ENCODE data around the gene SLC16A3. TPM values are rescaled to one million over a fixed set of nuclear protein-coding genes. Genes with fewer than 3 reads are reported as not detected.

SLC16A3 gene
- total and polyA plus RNA-seq, 2 of the 8 experiments (the other 6 are each of a cell fraction or from before 2014, with no cell fraction given) = 3.8 to 8.7 TPM

- no peak for FAIRE-seq
- H3K27me3 ChIP-seq (replicated peaks in 1 of 4; ENCODE audit: control insufficient read depth in 3 of 4, extremely low read depth in 1 of 4, insufficient read depth in 3 of 4, low read length in 3 of 4) = peaks cover 0 to 4% (median 2%) of the 10 kb centered on the region in 4 experiments; a peak in 3 of 7 replicates
- no peak overlapping the region for H2BK12ac ChIP-seq (ENCODE audit: low read depth, low read length)
- H4K91ac ChIP-seq (replicated peaks; ENCODE audit: insufficient read length, low read length) = no peak overlapping the region
- peaks cover 4% of the 10 kb centered on the region for H3K79me1 ChIP-seq (ENCODE audit: low read depth, low read length)
- DNase-seq (ENCODE audit: low read depth in 1 of 2, low spot score in 2 of 2) = no peak
- H3K9ac ChIP-seq (replicated peaks in 1 of 4; ENCODE audit: extremely low read depth in 1 of 4, low read depth in 3 of 4, low read length in 3 of 4) = no peak overlapping the region
- H3K4me2 ChIP-seq (ENCODE audit: insufficient read depth in 1 of 2, low read depth in 2 of 2, low read length in 2 of 2) = no peak overlapping the region
- H3K36me3 ChIP-seq (ENCODE audit: control insufficient read depth in 2 of 4, insufficient read depth in 4 of 4, low read length in 3 of 4) = peaks cover 0 to 17% (median 4%) of the 10 kb centered on the region in 4 experiments; a peak in 4 of 8 replicates
- H4K8ac ChIP-seq (ENCODE audit: extremely low read depth, insufficient read depth, low read length) = peak overlapping the region; percentile 28; the same call in 1 of the 2 replicates
- no peak overlapping the region for H3K56ac ChIP-seq (replicated peaks; ENCODE audit: insufficient read length, low read depth, low read length)
- peaks cover 13 to 26% of the 10 kb centered on the region in 2 experiments for H4K20me1 ChIP-seq (replicated peaks in 1 of 2; ENCODE audit: control insufficient read depth in 1 of 2, insufficient read depth in 2 of 2, low read length in 2 of 2)
- no peak overlapping the region for H2BK20ac ChIP-seq (ENCODE audit: low read length)
- H3K9me3 ChIP-seq (ENCODE audit: insufficient read depth in 2 of 2, low read depth in 1 of 2, low read length in 1 of 2) = no peaks in the 10 kb centered on the region
- no peak overlapping the region for H2BK120ac ChIP-seq (replicated peaks; ENCODE audit: low read depth, low read length)
- no peak overlapping the region for H3K14ac ChIP-seq (ENCODE audit: insufficient read length)
- POLR2A ChIA-PET (ENCODE audit: partially characterized antibody) = interaction anchor here (0.7 to 3.1 kb wide), 8 partner anchors 8 to 55 kb away, joined by 3 to 10 read pairs (median 4); partner anchors contain the start of genes CCDC57 and CSNK1D
- H3K4me1 ChIP-seq (replicated peaks in 1 of 4; ENCODE audit: control insufficient read depth in 3 of 4, insufficient read depth in 4 of 4, low read length in 3 of 4) = peaks cover 0 to 5% (median 2%) of the 10 kb centered on the region in 4 experiments; a peak in 4 of 7 replicates
- no peak overlapping the region for H4K5ac ChIP-seq (ENCODE audit: insufficient read length, low read depth, low read length)
- 92% methylated on average over 19 of the region's 34 CpGs; no CpG with 5 or more reads in 1 of the 2 experiments for WGBS, 2 experiments (ENCODE audit: extremely low coverage in 1 of 2, insufficient coverage in 1 of 2, insufficient read length in 1 of 2, insufficient replicate concordance in 2 of 2, low coverage in 1 of 2, low lambda C conversion rate in 2 of 2, missing lambda C conversion rate in 1 of 2)
- 0 out of 4 replicates have a peak, but pooled peaks cover 0 to under 1% of the 10 kb centered on the region in 2 experiments for H3K79me2 ChIP-seq (ENCODE audit: control insufficient read depth in 1 of 2, insufficient read depth in 2 of 2, low read length in 2 of 2)
- H3K4me3 ChIP-seq (ENCODE audit: extremely low read depth in 1 of 4, insufficient read depth in 2 of 4, low read depth in 3 of 4, low read length in 4 of 4) = no peak overlapping the region
- TF ChIP-seq EZH2 (IDR thresholded peaks at IDR 0.05; ENCODE audit: low read depth, low read length, severe bottlenecking) = no peak
- no peak for TF ChIP-seq RBBP5 (IDR thresholded peaks at IDR 0.05; ENCODE audit: borderline replicate concordance, low read depth, low read length)
- no peak for TF ChIP-seq USF2 (IDR thresholded peaks at IDR 0.05; ENCODE audit: low read length)
- no peak for TF ChIP-seq TEAD4 (IDR thresholded peaks at IDR 0.05; ENCODE audit: low read depth, low read length)
- TF ChIP-seq GABPA (IDR thresholded peaks at IDR 0.05; ENCODE audit: borderline replicate concordance, insufficient read depth, low read length) = no peak
- H2AK5ac ChIP-seq (ENCODE audit: low read depth, low read length) = no peak overlapping the region
- H2BK15ac ChIP-seq (ENCODE audit: low read length) = no peak overlapping the region
- H2BK5ac ChIP-seq (ENCODE audit: low read depth, low read length) = no peak overlapping the region
- H3K23ac ChIP-seq (ENCODE audit: insufficient read length) = no peak overlapping the region
- H3K23me2 ChIP-seq (ENCODE audit: low read depth, low read length) = no peaks in the 10 kb centered on the region; the same call in 1 of the 2 replicates
- H2AFZ ChIP-seq (ENCODE audit: low read length) = no peak overlapping the region
- no peak overlapping the region for H3K18ac ChIP-seq (ENCODE audit: extremely low read depth, low read length)
- CTCF ChIA-PET (ENCODE audit: partially characterized antibody) = interaction anchor here (0.6 to 2.1 kb wide), 10 partner anchors 8 to 174 kb away, joined by 3 to 10 read pairs (median 3); no protein-coding TSS in a partner anchor
- no peak overlapping the region for H3K27ac ChIP-seq (ENCODE audit: low read depth, low read length)
- no peak overlapping the region for H3K4ac ChIP-seq (replicated peaks; ENCODE audit: insufficient read length, low read depth, low read length)
Observed at GRCh38 chr17:82237746-82238471, 9.1 kb downstream of the SLC16A3 start.

Data from H1 (cell line).